Heart right ventricle (tissue), 16 donors: ENCODE data around the gene LRRN4CL. TPM values are rescaled to one million over a fixed set of nuclear protein-coding genes. Genes with fewer than 3 reads are reported as not detected.

Experiments
- ATAC-seq, 8 donors: fragments of 200-7000 bp; cut with Tn5 transposase; one replicate each; pipeline ENCODE4 v1.9.1; 2020; ENCODE audit warnings: mild to moderate bottlenecking in 8 of 8, moderate library complexity in 8 of 8, moderate number of reproducible peaks in 1 of 8
- DNase-seq, 2 donors: peaks; one replicate each; pipeline ENCODE4 v3.0.0-alpha.2; 2020
- H3K27ac ChIP-seq, 10 donors: fragments of 200-600 bp; sonication (generic) in 2 of 10; one replicate each; pipeline versions ENCODE4 v1.5.0 to v1.8.0; 2020 to 2022; ENCODE audit warnings: mild to moderate bottlenecking in 3 of 10
- H3K27me3 ChIP-seq, 7 donors: fragments of 200-600 bp; one replicate each; pipeline ENCODE4 v1.8.0; 2021 to 2022; ENCODE audit warnings: mild to moderate bottlenecking in 2 of 7
- H3K36me3 ChIP-seq, 9 donors: fragments of 200-600 bp; sonication (generic) in 1 of 9; one replicate each; pipeline versions ENCODE4 v1.5.0 to v1.8.0; 2020 to 2022; ENCODE audit warnings: mild to moderate bottlenecking in 2 of 9
- H3K4me1 ChIP-seq, 9 donors: fragments of 200-600 bp; sonication (generic) in 1 of 9; one replicate each; pipeline versions ENCODE4 v1.5.0 to v1.8.0; 2020 to 2022; ENCODE audit warnings: mild to moderate bottlenecking in 4 of 9
- H3K4me3 ChIP-seq, 10 donors: fragments of 200-600 bp; sonication (generic) in 2 of 10; one replicate each; pipeline versions ENCODE4 v1.5.0 to v1.8.0; 2020 to 2022; ENCODE audit warnings: mild to moderate bottlenecking in 7 of 10, moderate library complexity in 2 of 10
- H3K9me3 ChIP-seq, 11 donors: fragments of 200-600 bp in 10 of 11; sonication (generic) in 2 of 11; one replicate each; pipeline versions ENCODE4 v1.5.0 to v1.8.0; 2013 to 2022; ENCODE audit warnings: mild to moderate bottlenecking in 2 of 11, control low read depth in 1 of 11, moderate library complexity in 1 of 11
- CTCF ChIP-seq, 9 donors: fragments of 200-600 bp; sonication (generic) in 2 of 9; IDR thresholded peaks; one replicate each; pipeline versions ENCODE4 v1.5.0 to v1.8.0; 2021 to 2022; ENCODE audit warnings: antibody characterized with exemption in 9 of 9, mild to moderate bottlenecking in 5 of 9, moderate library complexity in 1 of 9
- WGBS, 2 donors: extraction: QIAGEN DNeasy Blood & Tissue Kit; methylation state at CpG; one replicate each; pipeline ENCODE4 v1.1.7; 2013; ENCODE audit warnings: inconsistent platforms in 1 of 2; 5-methylcytosine and 5-hydroxymethylcytosine counted together
- intact Hi-C, 10 donors: fragments of 100-400 bp; cut with DNase I; formaldehyde crosslinking; loops; one replicate each; pipeline versions ENCODE4 v1.11.1 to v1.14.2; 2022
- polyA plus RNA-seq, 2 donors: library from polyadenylated mRNA; stranded (reverse); fragments of 200-250 nt; gene quantifications; one replicate each; pipeline ENCODE4 v1.2.3, GENCODE V29; 2013
- total RNA-seq, 10 donors: library from RNA; stranded (reverse); fragmentation: NEBNext Ultra II Directional in 3 of 10; extraction: Animal tissue kit (Norgen Biotek cat#: 25700) in 3 of 10; gene quantifications; one replicate each; pipeline versions ENCODE4 v1.2.1 to v1.2.4, GENCODE V29; 2021 to 2023
- donor health status: Arrhythmogenic right ventricular cardiomyopathy.
- donor health status: ischemic (EF 13 %, LVEDD 7.1; RV severe dilation, severe dysfunction).
- donor health status: healthy with polysubstance abuse.
- donor health status: DM: no; HTN: yes; CAD: no.
- donor health status: DM: no; HTN: no; CAD: no.
- donor health status: ischemic (EF 25% LVEDD 6.9; RV normal size, moderate dysfunction).
- donor health status: ischemic (EF 25% LVEDD 5.7; RV mildly dilated, moderate dysfunction).
- donor health status: healthy.
- donor health status: DM: yes; HTN: yes; CAD: no.
- donor health status: Ischemic cardiomyopathy.
- donor health status: ischemic (EF 35%, LVEDD 5.7; RV mildly dilated, moderate dysfunction).
- donor health status: nonischemic (EF 11% LVEDD 7.7; RV severe dilation, severe dysfunction).
- donor health status: DM: yes; HTN: yes; CAD: no.
- donor health status: PGD.
- donor health status: ischemic (EF 29% LVEDD 5.4; RV normal size, mild dysfunction).
- donor health status: nonischemic (EF 23%, LVEDD 6.1; RV moderate dilation, normal function).

Gene LRRN4CL
- total and polyA plus RNA-seq, 12 donors: 1.9 to 9.5 (median 2.6) TPM

- WGBS, 2 donors: 55 to 65% methylated on average over 2 of the region's 2 CpGs
- peaks cover 0 to 83% (median 40%) of the 10 kb centered on the region in 9 donors for H3K36me3 ChIP-seq
Measured at GRCh38 chr11:62713343-62713742, 24.0 kb upstream of the LRRN4CL start.

GRCh38 chr11:62712861-62713260 lies 23.5 kb upstream of the LRRN4CL start:
- Histone ChIP-seq H3K27me3 (no peaks in the 10 kb centered on the region), H3K36me3 (peaks cover 0 to 79% (median 35%) of the 10 kb centered on the region in 9 donors), H3K4me1 (peaks cover 15 to 57% (median 33%) of the 10 kb centered on the region in 9 donors), H3K4me3 (no peak overlapping the region), H3K27ac (peak overlapping the region in 9 of 10 donors; percentile 19 to 78 (median 64)), H3K9me3 (no peaks in the 10 kb centered on the region)
- DNase-seq (no peak), ATAC-seq (no peak)
- TF ChIP-seq CTCF (IDR thresholded peaks at IDR 0.05): no peak
- intact Hi-C loops: no loop called here
- WGBS, 2 donors: 69 to 81% methylated on average over 3 of the region's 3 CpGs

More at GRCh38 chr11:62713343-62713742, 24.0 kb upstream of the LRRN4CL start:
- no peaks in the 10 kb centered on the region for H3K9me3 ChIP-seq
- H3K4me1 ChIP-seq: peaks cover 13 to 54% (median 32%) of the 10 kb centered on the region in 9 donors
- ATAC-seq (peak in 2 of 8 donors; percentile 27 to 30), DNase-seq (no peak)
- H3K27me3 ChIP-seq: no peaks in the 10 kb centered on the region
- peak overlapping the region in 9 of 10 donors; percentile 19 to 78 (median 64) for H3K27ac ChIP-seq
- intact Hi-C loops: no loop called here
- no peak overlapping the region for H3K4me3 ChIP-seq
- TF ChIP-seq CTCF (IDR thresholded peaks at IDR 0.05): no peak

GRCh38 chr11:62712276-62712812 lies 23.0 kb upstream of the LRRN4CL start:
- Histone ChIP-seq H3K9me3 (no peaks in the 10 kb centered on the region), H3K36me3 (peaks cover 0 to 73% (median 30%) of the 10 kb centered on the region in 9 donors), H3K27me3 (no peaks in the 10 kb centered on the region), H3K27ac (peak overlapping the region in 8 of 10 donors; percentile 50 to 78 (median 64)), H3K4me3 (no peak overlapping the region), H3K4me1 (peaks cover 15 to 55% (median 33%) of the 10 kb centered on the region in 9 donors)
- ATAC-seq (no peak), DNase-seq (no peak)
- WGBS, 2 donors: 84 to 88% methylated on average over 6 of the region's 6 CpGs
- no peak for TF ChIP-seq CTCF (IDR thresholded peaks at IDR 0.05)
- intact Hi-C loops: no loop called here

GRCh38 chr11:62710001-62710345 lies 20.6 kb upstream of the LRRN4CL start:
- no peak for TF ChIP-seq CTCF (IDR thresholded peaks at IDR 0.05)
- intact Hi-C loops: no loop called here
- Histone ChIP-seq H3K4me3 (peak overlapping the region; percentile 47 to 75 (median 68)), H3K4me1 (peaks cover 26 to 75% (median 48%) of the 10 kb centered on the region in 9 donors), H3K9me3 (no peaks in the 10 kb centered on the region), H3K27ac (peak overlapping the region; percentile 89 to 100 (median 98)), H3K27me3 (no peaks in the 10 kb centered on the region), H3K36me3 (peaks cover 0 to 50% (median 18%) of the 10 kb centered on the region in 9 donors)
- DNase-seq (no peak), ATAC-seq (peak in 2 of 8 donors; percentile 1 to 5)
- 59 to 69% methylated on average over 7 of the region's 7 CpGs for WGBS, 2 donors
